H1 (cell line): ENCODE data around the gene EME2. TPM values are rescaled to one million over a fixed set of nuclear protein-coding genes. Genes with fewer than 3 reads are reported as not detected.

Source experiments
- CTCF ChIA-PET: fragments of 300-600 bp; sonication (Branson Sonifier 250); formaldehyde crosslinking; loops from one replicate; lab custom pipeline; 2021; ENCODE audit not compliant: partially characterized antibody; lab: Charles Lee
- POLR2A ChIA-PET: fragments of 300-600 bp; sonication (Branson Sonifier 250); formaldehyde crosslinking; loops from one replicate; lab custom pipeline; 2021; ENCODE audit warnings: inconsistent platforms; ENCODE audit not compliant: partially characterized antibody; lab: Charles Lee
- DNase-seq, 2 experiments: peaks; one replicate each; pipeline versions ENCODE4 v3.0.0 to v3.0.0-alpha.2; 2010 to 2022; ENCODE audit warnings: low spot score in 2 of 2, low read depth in 1 of 2, mixed read lengths in 1 of 2
- FAIRE-seq: peaks from 2 replicates; lab custom pipeline; 2011; peaks lifted over from hg19 to GRCh38; lab: Jason Lieb, UNC
- H2AFZ ChIP-seq: 2 replicates; pipeline ENCODE4 v1.8.1; 2012; ENCODE audit warnings: low read length, inconsistent platforms
- H2AK5ac ChIP-seq: 2 replicates; pipeline ENCODE4 v1.6.1; 2013; ENCODE audit warnings: low read depth, low read length
- H2BK120ac ChIP-seq: replicated peaks from 2 replicates; pipeline ENCODE3; 2013; ENCODE audit warnings: low read depth, low read length, inconsistent platforms
- H2BK12ac ChIP-seq: 2 replicates; pipeline ENCODE4 v1.6.1; 2013; ENCODE audit warnings: low read depth, low read length
- H2BK15ac ChIP-seq: 2 replicates; pipeline ENCODE4 v1.6.1; 2013; ENCODE audit warnings: low read length
- H2BK20ac ChIP-seq: 2 replicates; pipeline ENCODE4 v1.6.1; 2013; ENCODE audit warnings: low read length
- H2BK5ac ChIP-seq: 2 replicates; pipeline ENCODE4 v1.6.1; 2013; ENCODE audit warnings: low read depth, low read length
- H3K14ac ChIP-seq: 2 replicates; pipeline ENCODE4 v1.6.1; 2013; ENCODE audit warnings: inconsistent platforms; ENCODE audit not compliant: insufficient read length
- H3K18ac ChIP-seq: 2 replicates; pipeline ENCODE4 v1.6.1; 2013; ENCODE audit warnings: low read length; ENCODE audit errors: extremely low read depth
- H3K23ac ChIP-seq: 2 replicates; pipeline ENCODE4 v1.6.1; 2013; ENCODE audit warnings: inconsistent platforms; ENCODE audit not compliant: insufficient read length
- H3K23me2 ChIP-seq: 2 replicates; pipeline ENCODE4 v1.6.1; 2013; ENCODE audit warnings: low read depth, low read length
- H3K27ac ChIP-seq: 2 replicates; pipeline ENCODE4 v1.6.1; 2011; ENCODE audit warnings: low read depth, low read length, inconsistent platforms
- H3K27me3 ChIP-seq, 4 experiments: replicated peaks in 1 of 4; 1 replicate in 1 of 4; 2 replicates in 3 of 4; pipeline versions ENCODE4 v1.6.1 to v1.8.1; 2011 to 2013; ENCODE audit warnings: low read length in 3 of 4, mild to moderate bottlenecking in 3 of 4, inconsistent platforms in 2 of 4, mixed read lengths in 2 of 4, moderate library complexity in 1 of 4; ENCODE audit not compliant: control insufficient read depth in 3 of 4, insufficient read depth in 3 of 4; ENCODE audit errors: extremely low read depth in 1 of 4
- H3K36me3 ChIP-seq, 4 experiments: 2 replicates each; pipeline versions ENCODE4 v1.6.1 to v1.8.1; 2011 to 2013; ENCODE audit warnings: mild to moderate bottlenecking in 4 of 4, low read length in 3 of 4, moderate library complexity in 2 of 4, control low read depth in 1 of 4, inconsistent platforms in 1 of 4; ENCODE audit not compliant: insufficient read depth in 4 of 4, control insufficient read depth in 2 of 4
- H3K4ac ChIP-seq: replicated peaks from 2 replicates; pipeline ENCODE3; 2013; ENCODE audit warnings: low read length, low read depth, mixed read lengths, inconsistent platforms; ENCODE audit not compliant: insufficient read length
- H3K4me1 ChIP-seq, 4 experiments: replicated peaks in 1 of 4; 1 replicate in 1 of 4; 2 replicates in 3 of 4; pipeline versions ENCODE4 v1.6.1 to v1.8.1; 2011 to 2013; ENCODE audit warnings: low read length in 3 of 4, inconsistent platforms in 2 of 4, mixed read lengths in 1 of 4; ENCODE audit not compliant: insufficient read depth in 4 of 4, control insufficient read depth in 3 of 4
- H3K4me2 ChIP-seq, 2 experiments: 2 replicates each; pipeline versions ENCODE4 v1.6.1 to v1.8.1; 2011 to 2013; ENCODE audit warnings: low read depth in 2 of 2, low read length in 2 of 2, control low read depth in 1 of 2, inconsistent platforms in 1 of 2, mild to moderate bottlenecking in 1 of 2; ENCODE audit not compliant: insufficient read depth in 1 of 2
- H3K4me3 ChIP-seq, 4 experiments: fragments of 200-600, 300-600 bp in 1 of 4; sonication (generic), shearing (Covaris generic), sonication (Bioruptor Twin) in 1 of 4; 2 replicates each; pipeline versions ENCODE4 v1.5.1 to v1.8.1; 2011 to 2016; ENCODE audit warnings: low read length in 4 of 4, low read depth in 3 of 4, control low read depth in 2 of 4, inconsistent platforms in 2 of 4, mild to moderate bottlenecking in 2 of 4, mixed read lengths in 1 of 4, moderate library complexity in 1 of 4; ENCODE audit not compliant: insufficient read depth in 2 of 4; ENCODE audit errors: extremely low read depth in 1 of 4
- H3K56ac ChIP-seq: replicated peaks from 2 replicates; pipeline ENCODE3; 2013; ENCODE audit warnings: low read depth, mild to moderate bottlenecking, mixed read lengths, low read length, inconsistent platforms; ENCODE audit not compliant: insufficient read length
- H3K79me1 ChIP-seq: 2 replicates; pipeline ENCODE4 v1.6.1; 2013; ENCODE audit warnings: low read depth, low read length, control low read depth
- H3K79me2 ChIP-seq, 2 experiments: 2 replicates each; pipeline versions ENCODE4 v1.6.1 to v1.8.1; 2012 to 2013; ENCODE audit warnings: low read length in 2 of 2, mild to moderate bottlenecking in 2 of 2, inconsistent platforms in 1 of 2; ENCODE audit not compliant: insufficient read depth in 2 of 2, control insufficient read depth in 1 of 2
- H3K9ac ChIP-seq, 4 experiments: replicated peaks in 1 of 4; 1 replicate in 1 of 4; 2 replicates in 3 of 4; pipeline versions ENCODE4 v1.6.1 to v1.8.1; 2011 to 2013; ENCODE audit warnings: low read depth in 3 of 4, low read length in 3 of 4, control low read depth in 2 of 4, mild to moderate bottlenecking in 2 of 4, moderate library complexity in 2 of 4, inconsistent platforms in 1 of 4; ENCODE audit errors: extremely low read depth in 1 of 4
- H3K9me3 ChIP-seq, 2 experiments: 2 replicates each; pipeline versions ENCODE4 v1.6.1 to v1.8.1; 2012 to 2013; ENCODE audit warnings: mild to moderate bottlenecking in 2 of 2, moderate library complexity in 2 of 2, control low read depth in 1 of 2, inconsistent platforms in 1 of 2, low read depth in 1 of 2, low read length in 1 of 2, mixed read lengths in 1 of 2; ENCODE audit not compliant: insufficient read depth in 2 of 2
- H4K20me1 ChIP-seq, 2 experiments: replicated peaks in 1 of 2; 2 replicates each; pipeline versions ENCODE3 to v1.8.1; 2011 to 2013; ENCODE audit warnings: inconsistent platforms in 2 of 2, low read length in 2 of 2, mild to moderate bottlenecking in 1 of 2; ENCODE audit not compliant: insufficient read depth in 2 of 2, control insufficient read depth in 1 of 2
- H4K5ac ChIP-seq: 2 replicates; pipeline ENCODE4 v1.6.1; 2013; ENCODE audit warnings: low read length, low read depth, mixed read lengths, inconsistent platforms; ENCODE audit not compliant: insufficient read length
- H4K8ac ChIP-seq: 2 replicates; pipeline ENCODE4 v1.8.0; 2013; ENCODE audit warnings: mild to moderate bottlenecking, moderate library complexity, low read length, inconsistent platforms; ENCODE audit not compliant: insufficient read depth; ENCODE audit errors: extremely low read depth
- H4K91ac ChIP-seq: replicated peaks from 2 replicates; pipeline ENCODE3; 2013; ENCODE audit warnings: low read length, mixed read lengths, inconsistent platforms; ENCODE audit not compliant: insufficient read length
- CHD2 ChIP-seq: IDR thresholded peaks from 2 replicates; pipeline ENCODE4 v1.6.1; 2012; ENCODE audit warnings: low read length, improper control_type of control experiment
- EP300 ChIP-seq, 2 experiments: IDR thresholded peaks; 1 replicate in 1 of 2; 2 replicates in 1 of 2; pipeline ENCODE4 v1.6.1; 2011 to 2012; ENCODE audit warnings: low read depth in 2 of 2, low read length in 2 of 2, mild to moderate bottlenecking in 2 of 2, borderline replicate concordance in 1 of 2, inconsistent platforms in 1 of 2, moderate library complexity in 1 of 2
- RFX5 ChIP-seq: IDR thresholded peaks from 2 replicates; pipeline ENCODE4 v1.6.1; 2011; ENCODE audit warnings: low read depth, low read length, improper control_type of control experiment, borderline replicate concordance
- RNF2 ChIP-seq: fragments of 200-900, 300-1000 bp; sonication (generic); IDR thresholded peaks from 2 replicates; pipeline ENCODE4 v1.7.1; 2016; ENCODE audit warnings: borderline replicate concordance, low read depth, mild to moderate bottlenecking, antibody characterized with exemption, low read length; ENCODE audit not compliant: poor library complexity, severe bottlenecking; ENCODE audit errors: missing control alignments
- SAP30 ChIP-seq: fragments of 300-600 bp; sonication (generic); IDR thresholded peaks from 2 replicates; pipeline ENCODE4 v1.7.1; 2012; ENCODE audit warnings: low read length, moderate library complexity, mild to moderate bottlenecking, inconsistent platforms; ENCODE audit not compliant: insufficient read depth, insufficient replicate concordance
- SIX5 ChIP-seq: IDR thresholded peaks from 2 replicates; pipeline ENCODE4 v1.6.1; 2011; ENCODE audit warnings: mild to moderate bottlenecking, low read depth, low read length
- SP1 ChIP-seq: IDR thresholded peaks from 2 replicates; pipeline ENCODE4 v1.6.1; 2011; ENCODE audit warnings: low read depth, low read length
- SP2 ChIP-seq: IDR thresholded peaks from 2 replicates; pipeline ENCODE4 v1.6.1; 2012; ENCODE audit warnings: mild to moderate bottlenecking, low read length, inconsistent platforms
- SRF ChIP-seq: IDR thresholded peaks from 2 replicates; pipeline ENCODE4 v1.6.1; 2011; ENCODE audit warnings: mild to moderate bottlenecking, low read depth, low read length, moderate library complexity
- TAF1 ChIP-seq: IDR thresholded peaks from 2 replicates; pipeline ENCODE4 v1.6.1; 2011; ENCODE audit warnings: mild to moderate bottlenecking, low read depth, low read length
- TEAD4 ChIP-seq: IDR thresholded peaks from 2 replicates; pipeline ENCODE4 v1.6.1; 2012; ENCODE audit warnings: low read depth, low read length, inconsistent platforms, mixed read lengths
- YY1 ChIP-seq: IDR thresholded peaks from 2 replicates; pipeline ENCODE4 v1.6.1; 2011; ENCODE audit warnings: low read depth, mild to moderate bottlenecking, low read length
- WGBS, 2 experiments: shearing (Covaris generic) in 1 of 2; methylation state at CpG; one replicate each; pipeline versions ENCODE4 v1.1.6 to v1.1.7; 2013 to 2015; ENCODE audit warnings: low lambda C conversion rate in 2 of 2, mixed read lengths in 2 of 2, inconsistent platforms in 1 of 2, low coverage in 1 of 2, missing lambda C conversion rate in 1 of 2; ENCODE audit not compliant: insufficient replicate concordance in 2 of 2, insufficient coverage in 1 of 2, insufficient read length in 1 of 2; ENCODE audit errors: extremely low coverage in 1 of 2, missing lambda C conversion rate in 1 of 2; 5-methylcytosine and 5-hydroxymethylcytosine counted together
- polyA plus RNA-seq, 7 experiments: library from polyadenylated mRNA; depleted of rRNA in 3 of 7; stranded (reverse) in 5 of 7; unstranded in 2 of 7; fragments of >200 nt in 5 of 7; fragments of 200-250 nt in 2 of 7; gene quantifications; 1 replicate in 5 of 7; 2 replicates in 1 of 7; 4 replicates in 1 of 7; pipeline versions ENCODE4 v1.2.1 to v1.2.3, GENCODE V29; 2011 to 2013; ENCODE audit warnings: missing spikeins in 2 of 7, mixed read lengths in 2 of 7
- total RNA-seq: library from RNA; stranded (reverse); fragmentation: NEBNext Ultra II Directional; extraction: Animal tissue kit (Norgen Biotek cat#: 25700); gene quantifications from 2 replicates; pipeline ENCODE4 v1.2.1, GENCODE V29; 2021

The EME2 gene
- total and polyA plus RNA-seq, 2 of the 8 experiments (the other 6 are each of a cell fraction or from before 2014, with no cell fraction given) = 13.1 to 19.7 TPM

DNA sequence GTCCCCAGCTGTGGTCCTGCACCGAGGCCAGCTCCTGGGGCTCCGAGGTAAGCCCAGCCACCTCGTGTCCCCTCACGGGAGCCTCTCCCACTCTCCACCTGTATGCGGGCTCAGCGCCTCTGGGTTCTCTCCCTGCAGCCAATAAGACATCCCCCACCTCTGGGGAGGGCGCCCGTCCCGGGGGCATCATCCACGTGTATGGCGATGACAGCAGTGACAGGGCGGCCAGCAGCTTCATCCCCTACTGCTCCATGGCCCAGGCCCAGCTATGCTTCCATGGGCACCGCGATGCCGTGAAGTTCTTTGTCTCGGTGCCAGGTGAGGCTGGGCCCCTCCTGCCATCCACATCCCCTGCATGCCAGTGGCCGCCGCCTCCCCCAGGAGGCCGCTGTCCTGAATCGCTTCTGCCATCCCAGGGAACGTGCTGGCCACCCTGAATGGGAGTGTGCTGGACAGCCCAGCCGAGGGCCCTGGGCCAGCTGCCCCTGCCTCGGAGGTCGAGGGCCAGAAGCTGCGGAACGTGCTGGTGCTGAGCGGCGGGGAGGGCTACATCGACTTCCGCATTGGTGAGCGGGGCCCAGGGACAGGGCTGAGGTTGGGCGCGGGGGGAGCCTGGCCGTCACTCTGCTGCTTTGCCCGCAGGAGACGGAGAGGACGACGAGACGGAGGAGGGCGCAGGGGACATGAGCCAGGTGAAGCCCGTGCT is 4.4 kb upstream of the EME2 start:
- Histone ChIP-seq H3K23me2 (peaks cover 13% of the 10 kb centered on the region), H3K9ac (no peak overlapping the region), H2BK20ac (no peak overlapping the region), H3K27ac (no peak overlapping the region), H3K27me3 (no peaks in the 10 kb centered on the region), H3K79me2 (peaks cover 0 to 7% of the 10 kb centered on the region in 2 experiments; a peak in 1 of 4 replicates), H2AFZ (no peak overlapping the region), H3K4me2 (no peak overlapping the region), H3K56ac (no peak overlapping the region), H3K4me3 (no peak overlapping the region), H4K8ac (no peak overlapping the region), H3K4ac (no peak overlapping the region), H2BK120ac (no peak overlapping the region), H4K91ac (no peak overlapping the region), H2BK5ac (0 out of 2 replicates have a peak overlapping the region, but pooled peaks have one; percentile 6), H2BK15ac (no peak overlapping the region), H3K14ac (no peak overlapping the region), H3K18ac (no peak overlapping the region), H3K79me1 (no peaks in the 10 kb centered on the region), H4K5ac (no peak overlapping the region), H3K36me3 (peaks cover 3 to 37% (median 7%) of the 10 kb centered on the region in 4 experiments; a peak in 4 of 8 replicates), H2BK12ac (no peak overlapping the region), H3K23ac (no peak overlapping the region), H2AK5ac (no peak overlapping the region), H4K20me1 (peaks cover 1 to 10% of the 10 kb centered on the region in 2 experiments), H3K4me1 (peaks cover 0 to 25% (median 14%) of the 10 kb centered on the region in 4 experiments; a peak in 5 of 7 replicates), H3K9me3 (no peaks in the 10 kb centered on the region; a peak in 1 of 4 replicates)
- ChIA-PET CTCF (interaction anchor here (0.6 to 1.5 kb wide), 6 partner anchors 62 to 692 kb away, joined by 3 to 4 read pairs (median 4); partner anchors contain the start of genes MAPK8IP3 and TEDC2), POLR2A (interaction anchor here (0.9 to 13.5 kb wide), 7 partner anchors 9 to 196 kb away, joined by 3 to 246 read pairs (median 6); partner anchors contain the start of genes NUBP2, RPS2 and SPSB3)
- no peak for DNase-seq
- no peak for FAIRE-seq
- WGBS, 2 experiments = 93% methylated on average over 24 of the region's 41 CpGs; no CpG with 5 or more reads in 1 of the 2 experiments
- no peak for TF ChIP-seq EP300 (IDR thresholded peaks at IDR 0.05; ENCODE audit: borderline replicate concordance in 1 of 2, low read depth in 2 of 2, low read length in 2 of 2)
- TF ChIP-seq SP2 = no peak
- no peak for TF ChIP-seq SRF
- TF ChIP-seq YY1 = no peak
- no peak for TF ChIP-seq SAP30
- TF ChIP-seq SP1 = no peak
- TF ChIP-seq RFX5 = no peak
- TF ChIP-seq CHD2 = no peak
- no peak for TF ChIP-seq SIX5
- TF ChIP-seq TAF1 = no peak
- TF ChIP-seq RNF2 = no peak
- no peak for TF ChIP-seq TEAD4
